Measurements from ENCODE around the gene ACTG1. TPM values are rescaled to one million over a fixed set of nuclear protein-coding genes. Genes with fewer than 3 reads are reported as not detected.
A peak's percentile ranks its signal among the peaks of the same experiment; 100 is the strongest.

The ACTG1 gene
- total and polyA plus RNA-seq, 9 of the 15 experiments (the other 6 are each of a cell fraction or from before 2014, with no cell fraction given) = 224 to 1,775 (median 568) TPM

DNA sequence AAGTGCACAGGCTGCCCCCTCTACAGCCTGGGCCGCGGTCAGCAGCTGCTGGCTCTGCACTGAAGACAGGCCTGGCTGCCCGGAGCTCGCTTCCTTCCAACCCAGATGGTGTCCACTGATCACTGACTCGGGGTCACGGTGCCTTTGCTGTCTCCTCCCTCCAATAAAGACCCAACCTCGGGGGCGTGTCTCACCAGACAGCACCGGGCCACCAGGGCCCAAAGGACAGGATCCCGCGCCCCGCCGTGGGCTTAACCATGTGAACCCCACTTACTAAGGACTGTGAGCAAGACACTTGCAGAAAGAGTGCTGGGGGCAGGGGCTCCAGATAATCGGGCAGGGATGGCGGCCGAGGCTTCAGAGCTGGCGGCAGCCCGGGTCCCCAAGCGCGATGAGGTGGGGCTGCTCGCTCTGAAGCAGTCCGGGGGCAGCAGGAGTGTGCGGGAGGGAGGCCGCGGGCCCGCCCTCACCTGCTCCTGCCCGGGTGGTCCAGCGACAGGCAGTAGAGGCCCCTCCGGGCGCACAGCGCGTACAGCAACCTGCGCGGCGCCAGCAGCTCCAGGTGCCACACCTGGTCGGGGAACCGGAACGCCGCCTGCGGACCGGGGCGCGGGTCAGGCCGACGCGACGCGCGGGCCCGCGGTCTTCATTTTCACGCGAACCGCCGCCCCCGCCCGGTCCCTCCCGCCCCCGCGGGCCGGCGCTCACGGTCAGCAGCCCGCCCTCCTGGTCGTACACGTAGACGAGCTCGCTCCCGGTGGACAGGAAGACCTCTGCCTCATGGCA, 39.1 kb upstream of the ACTG1 start (continued):
- TF ChIP-seq, protein P1, sequence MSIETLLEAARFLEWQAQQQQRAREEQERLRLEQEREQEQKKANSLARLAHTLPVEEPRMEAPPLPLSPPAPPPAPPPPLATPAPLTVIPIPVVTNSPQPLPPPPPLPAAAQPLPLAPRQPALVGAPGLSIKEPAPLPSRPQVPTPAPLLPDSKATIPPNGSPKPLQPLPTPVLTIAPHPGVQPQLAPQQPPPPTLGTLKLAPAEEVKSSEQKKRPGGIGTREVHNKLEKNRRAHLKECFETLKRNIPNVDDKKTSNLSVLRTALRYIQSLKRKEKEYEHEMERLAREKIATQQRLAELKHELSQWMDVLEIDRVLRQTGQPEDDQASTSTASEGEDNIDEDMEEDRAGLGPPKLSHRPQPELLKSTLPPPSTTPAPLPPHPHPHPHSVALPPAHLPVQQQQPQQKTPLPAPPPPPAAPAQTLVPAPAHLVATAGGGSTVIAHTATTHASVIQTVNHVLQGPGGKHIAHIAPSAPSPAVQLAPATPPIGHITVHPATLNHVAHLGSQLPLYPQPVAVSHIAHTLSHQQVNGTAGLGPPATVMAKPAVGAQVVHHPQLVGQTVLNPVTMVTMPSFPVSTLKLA (conservative IDR thresholded peaks at IDR 0.05) = peak; percentile 36 to 54; a peak in 3 of 4 replicates
- TF ChIP-seq ZNF408 (CRISPR knock-in tag; IDR thresholded peaks at IDR 0.05; ENCODE audit: low read depth) (no peak), POLR2AphosphoS5 (IDR thresholded peaks at IDR 0.05; ENCODE audit: control insufficient read depth, insufficient read depth, low read depth, low read length) (no peak), TOE1 (IDR thresholded peaks at IDR 0.05; ENCODE audit: borderline replicate concordance) (0 out of 2 replicates have a peak, but pooled peaks have one; percentile 22), TOE1 (CRISPR knock-in tag; IDR thresholded peaks at IDR 0.05; ENCODE audit: borderline replicate concordance, low read depth) (no peak), TEAD2 (tag; IDR thresholded peaks at IDR 0.05) (no peak), NFRKB (IDR thresholded peaks at IDR 0.05; ENCODE audit: low read depth) (no peak), KHSRP (IDR thresholded peaks at IDR 0.05) (no peak), NCOA6 (IDR thresholded peaks at IDR 0.05) (no peak), FOXP1 (CRISPR knock-in tag; IDR thresholded peaks at IDR 0.05) (no peak), PTRF (tag; IDR thresholded peaks at IDR 0.05) (no peak), RBM34 (IDR thresholded peaks at IDR 0.05; ENCODE audit: borderline replicate concordance, insufficient read depth, low read length) (no peak), SP1 (CRISPR knock-in tag; IDR thresholded peaks at IDR 0.05) (no peak), EGR1 (conservative IDR thresholded peaks at IDR 0.05) (peak; percentile 83), PYGO2 (tag; IDR thresholded peaks at IDR 0.05) (no peak), KLF10 (CRISPR knock-in tag; IDR thresholded peaks at IDR 0.05) (no peak), PHTF2 (CRISPR knock-in tag; IDR thresholded peaks at IDR 0.05) (no peak)
- TF ChIP-seq, protein P2, sequence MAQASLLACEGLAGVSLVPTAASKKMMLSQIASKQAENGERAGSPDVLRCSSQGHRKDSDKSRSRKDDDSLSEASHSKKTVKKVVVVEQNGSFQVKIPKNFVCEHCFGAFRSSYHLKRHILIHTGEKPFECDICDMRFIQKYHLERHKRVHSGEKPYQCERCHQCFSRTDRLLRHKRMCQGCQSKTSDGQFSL (CRISPR knock-in tag; IDR thresholded peaks at IDR 0.05) = no peak
- TF ChIP-seq, protein P2 (tag; IDR thresholded peaks at IDR 0.05) = no peak
- TF ChIP-seq, protein P3, sequence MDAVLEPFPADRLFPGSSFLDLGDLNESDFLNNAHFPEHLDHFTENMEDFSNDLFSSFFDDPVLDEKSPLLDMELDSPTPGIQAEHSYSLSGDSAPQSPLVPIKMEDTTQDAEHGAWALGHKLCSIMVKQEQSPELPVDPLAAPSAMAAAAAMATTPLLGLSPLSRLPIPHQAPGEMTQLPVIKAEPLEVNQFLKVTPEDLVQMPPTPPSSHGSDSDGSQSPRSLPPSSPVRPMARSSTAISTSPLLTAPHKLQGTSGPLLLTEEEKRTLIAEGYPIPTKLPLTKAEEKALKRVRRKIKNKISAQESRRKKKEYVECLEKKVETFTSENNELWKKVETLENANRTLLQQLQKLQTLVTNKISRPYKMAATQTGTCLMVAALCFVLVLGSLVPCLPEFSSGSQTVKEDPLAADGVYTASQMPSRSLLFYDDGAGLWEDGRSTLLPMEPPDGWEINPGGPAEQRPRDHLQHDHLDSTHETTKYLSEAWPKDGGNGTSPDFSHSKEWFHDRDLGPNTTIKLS (IDR thresholded peaks at IDR 0.05; ENCODE audit: borderline replicate concordance, low read depth) = no peak
- TF ChIP-seq, protein P4, sequence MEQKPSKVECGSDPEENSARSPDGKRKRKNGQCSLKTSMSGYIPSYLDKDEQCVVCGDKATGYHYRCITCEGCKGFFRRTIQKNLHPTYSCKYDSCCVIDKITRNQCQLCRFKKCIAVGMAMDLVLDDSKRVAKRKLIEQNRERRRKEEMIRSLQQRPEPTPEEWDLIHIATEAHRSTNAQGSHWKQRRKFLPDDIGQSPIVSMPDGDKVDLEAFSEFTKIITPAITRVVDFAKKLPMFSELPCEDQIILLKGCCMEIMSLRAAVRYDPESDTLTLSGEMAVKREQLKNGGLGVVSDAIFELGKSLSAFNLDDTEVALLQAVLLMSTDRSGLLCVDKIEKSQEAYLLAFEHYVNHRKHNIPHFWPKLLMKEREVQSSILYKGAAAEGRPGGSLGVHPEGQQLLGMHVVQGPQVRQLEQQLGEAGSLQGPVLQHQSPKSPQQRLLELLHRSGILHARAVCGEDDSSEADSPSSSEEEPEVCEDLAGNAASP (IDR thresholded peaks at IDR 0.05) = no peak
- TF ChIP-seq, protein P5, sequence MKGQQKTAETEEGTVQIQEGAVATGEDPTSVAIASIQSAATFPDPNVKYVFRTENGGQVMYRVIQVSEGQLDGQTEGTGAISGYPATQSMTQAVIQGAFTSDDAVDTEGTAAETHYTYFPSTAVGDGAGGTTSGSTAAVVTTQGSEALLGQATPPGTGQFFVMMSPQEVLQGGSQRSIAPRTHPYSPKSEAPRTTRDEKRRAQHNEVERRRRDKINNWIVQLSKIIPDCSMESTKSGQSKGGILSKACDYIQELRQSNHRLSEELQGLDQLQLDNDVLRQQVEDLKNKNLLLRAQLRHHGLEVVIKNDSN (CRISPR knock-in tag; IDR thresholded peaks at IDR 0.05) = no peak

Data from K562 (cell line).